ENCODE results near the gene RSAD1. TPM values are rescaled to one million over a fixed set of nuclear protein-coding genes. Genes with fewer than 3 reads are reported as not detected.

Gene RSAD1
- total RNA-seq, 2 experiments from 2014 or later, result 44.2 to 46.9 TPM

GRCh38 chr17:50452630-50453300 is 25.9 kb upstream of the RSAD1 start:
- CTCF ChIA-PET, result no interaction called here
- POLR2A ChIA-PET, result interaction anchor here (0.7 kb wide), 1 partner anchor 205 kb away, joined by 3 read pairs; no protein-coding TSS in a partner anchor

GRCh38 chr17:50453901-50454300 is 24.8 kb upstream of the RSAD1 start:
- POLR2A ChIA-PET, result no interaction called here
- CTCF ChIA-PET, result interaction anchor here (0.7 kb wide), 1 partner anchor 30 kb away, joined by 7 read pairs; no protein-coding TSS in a partner anchor

GRCh38 chr17:50457621-50458020 is 21.0 kb upstream of the RSAD1 start:
- ChIA-PET POLR2A (no interaction called here), CTCF (interaction anchor here (1.0 kb wide), 1 partner anchor 10 kb away, joined by 3 read pairs; no protein-coding TSS in a partner anchor)

- POLR2A ChIA-PET, result no interaction called here
- CTCF ChIA-PET, result interaction anchor here (1.0 kb wide), 1 partner anchor 10 kb away, joined by 3 read pairs; no protein-coding TSS in a partner anchor
These were observed 20.4 kb upstream of the RSAD1 start for GRCh38 chr17:50458270-50458669.

- ChIA-PET CTCF (interaction anchor here (1.0 kb wide), 1 partner anchor 9 kb away, joined by 3 read pairs; no protein-coding TSS in a partner anchor), POLR2A (no interaction called here)
These were observed 19.7 kb upstream of the RSAD1 start for GRCh38 chr17:50458701-50459676.

- ChIA-PET CTCF (no interaction called here), POLR2A (no interaction called here)
These were observed 18.9 kb upstream of the RSAD1 start for GRCh38 chr17:50459756-50460155.

GRCh38 chr17:50460831-50461526 is 17.7 kb upstream of the RSAD1 start:
- ChIA-PET CTCF (no interaction called here), POLR2A (no interaction called here)

GRCh38 chr17:50461550-50462132 is 17.0 kb upstream of the RSAD1 start:
- POLR2A ChIA-PET, result no interaction called here
- CTCF ChIA-PET, result no interaction called here

GRCh38 chr17:50462446-50462845 is 16.2 kb upstream of the RSAD1 start:
- CTCF ChIA-PET, result no interaction called here
- POLR2A ChIA-PET, result no interaction called here

GRCh38 chr17:50464121-50464520 is 14.5 kb upstream of the RSAD1 start:
- ChIA-PET POLR2A (no interaction called here), CTCF (no interaction called here)

GRCh38 chr17:50464736-50465135 is 13.9 kb upstream of the RSAD1 start:
- CTCF ChIA-PET, result no interaction called here
- POLR2A ChIA-PET, result no interaction called here

GRCh38 chr17:50465171-50465570 is 13.5 kb upstream of the RSAD1 start:
- ChIA-PET POLR2A (no interaction called here), CTCF (no interaction called here)

- ChIA-PET CTCF (no interaction called here), POLR2A (no interaction called here)
These were observed 13.0 kb upstream of the RSAD1 start for GRCh38 chr17:50465635-50466034.

GRCh38 chr17:50466371-50467113 is 12.1 kb upstream of the RSAD1 start:
- CTCF ChIA-PET, result no interaction called here
- POLR2A ChIA-PET, result no interaction called here

- POLR2A ChIA-PET, result no interaction called here
These were observed 11.4 kb upstream of the RSAD1 start for GRCh38 chr17:50467114-50467854.

GRCh38 chr17:50467855-50468303 is 10.8 kb upstream of the RSAD1 start:
- POLR2A ChIA-PET, result interaction anchor here (0.6 kb wide), 1 partner anchor 10 kb away, joined by 4 read pairs; no protein-coding TSS in a partner anchor
- CTCF ChIA-PET, result interaction anchor here (0.6 to 1.0 kb wide), 3 partner anchors 10 to 106 kb away, joined by 3 to 4 read pairs (median 4); no protein-coding TSS in a partner anchor

More at GRCh38 chr17:50467114-50467854, 11.4 kb upstream of the RSAD1 start:
- CTCF ChIA-PET, result interaction anchor here (0.6 to 1.0 kb wide), 3 partner anchors 9 to 106 kb away, joined by 3 to 4 read pairs (median 4); no protein-coding TSS in a partner anchor

- POLR2A ChIA-PET, result interaction anchor here (0.6 kb wide), 1 partner anchor 10 kb away, joined by 4 read pairs; no protein-coding TSS in a partner anchor
- CTCF ChIA-PET, result interaction anchor here (0.6 to 1.0 kb wide), 3 partner anchors 10 to 107 kb away, joined by 3 to 4 read pairs (median 4); no protein-coding TSS in a partner anchor
These were observed 10.1 kb upstream of the RSAD1 start, which contains the start of gene CHAD for GRCh38 chr17:50468304-50469207. TSS of gene CHAD (minus strand) at chr17:50468880. CDS start at chr17:50468813, 67 bp downstream.

Data from activated CD8-positive, alpha-beta memory T cell treated with anti-CD3 and anti-CD28 coated beads for 36 hours (primary cell).